Measurements from ENCODE around the gene TBC1D5.

Gene TBC1D5

DNA sequence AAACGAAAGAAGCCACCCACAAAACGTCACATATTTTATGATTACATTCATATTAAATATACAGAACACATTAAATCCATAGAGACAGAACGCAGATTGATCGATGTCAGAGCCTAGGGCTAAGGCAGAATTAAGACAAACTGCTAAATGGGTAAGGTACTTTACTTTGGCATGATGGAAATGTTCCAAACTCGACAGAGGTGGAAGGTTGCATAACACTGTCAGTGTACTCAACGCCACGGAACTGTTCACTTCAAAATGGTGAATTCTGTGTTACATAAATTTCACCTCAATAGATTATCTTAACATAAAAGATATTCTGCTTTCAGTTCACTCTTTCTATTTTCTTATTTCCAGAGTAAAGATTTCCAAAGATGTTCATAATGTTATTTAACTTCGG lies 158.4 kb downstream of the TBC1D5 start:
- no peak for DNase-seq

- DNase-seq, result no peak
Observed at GRCh38 chr3:17583530-17583929, 158.9 kb downstream of the TBC1D5 start.

GRCh38 chr3:17581421-17582080 lies 160.9 kb downstream of the TBC1D5 start:
- DNase-seq, result no peak

DNA sequence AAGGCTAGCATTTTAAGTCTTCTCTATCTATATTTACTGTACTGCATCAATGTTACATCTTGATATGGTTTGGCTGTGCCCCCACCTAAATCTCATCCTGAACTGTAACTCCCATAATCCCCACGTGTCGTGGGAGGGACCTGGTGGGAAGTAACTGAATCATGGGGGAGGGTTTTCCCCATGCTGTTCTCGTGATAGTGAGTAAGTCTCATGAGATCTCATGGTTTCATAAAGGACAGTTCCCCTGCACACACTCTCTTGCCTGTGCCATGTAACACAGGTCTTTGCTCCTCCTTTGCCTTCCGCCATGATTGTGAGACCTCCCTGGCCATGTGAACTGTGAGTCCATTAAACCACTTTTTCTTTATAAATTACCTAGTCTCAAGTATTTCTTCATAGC lies 161.5 kb downstream of the TBC1D5 start:
- DNase-seq, result no peak

GRCh38 chr3:17579289-17580031 lies 163.0 kb downstream of the TBC1D5 start:
- no peak for DNase-seq

DNA sequence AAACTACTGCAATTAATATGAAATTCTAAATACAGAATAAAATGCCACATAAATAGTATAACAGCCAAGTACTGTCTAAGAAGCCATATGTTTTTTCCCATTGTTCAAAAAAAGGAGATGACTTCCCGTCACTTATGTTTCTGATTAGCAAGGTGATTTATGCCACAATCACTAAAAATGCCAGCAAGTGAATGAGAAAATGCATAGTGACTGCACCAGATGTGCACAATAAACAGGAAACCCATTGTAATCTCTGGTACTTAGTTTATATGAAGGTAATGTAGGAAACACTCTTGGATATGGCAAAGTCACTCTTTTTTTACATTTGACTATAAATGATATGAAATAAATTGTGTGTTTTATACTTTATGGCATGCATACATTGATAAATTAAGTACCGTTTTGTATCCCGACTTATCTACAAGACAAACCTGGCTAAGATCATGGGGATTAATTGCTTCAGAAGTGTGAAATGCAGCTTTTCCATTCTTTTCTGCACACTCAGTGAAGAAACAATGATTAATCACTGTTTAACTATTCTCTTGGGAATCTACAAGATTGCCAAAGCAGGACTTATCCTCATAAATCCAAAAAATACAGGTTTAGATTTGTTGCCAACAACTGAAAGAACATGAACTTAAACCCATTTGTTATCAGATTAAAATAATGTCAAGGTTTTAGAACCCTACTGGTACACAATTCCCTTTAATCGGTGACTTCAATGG lies 164.5 kb downstream of the TBC1D5 start:
- DNase-seq, result no peak

DNA sequence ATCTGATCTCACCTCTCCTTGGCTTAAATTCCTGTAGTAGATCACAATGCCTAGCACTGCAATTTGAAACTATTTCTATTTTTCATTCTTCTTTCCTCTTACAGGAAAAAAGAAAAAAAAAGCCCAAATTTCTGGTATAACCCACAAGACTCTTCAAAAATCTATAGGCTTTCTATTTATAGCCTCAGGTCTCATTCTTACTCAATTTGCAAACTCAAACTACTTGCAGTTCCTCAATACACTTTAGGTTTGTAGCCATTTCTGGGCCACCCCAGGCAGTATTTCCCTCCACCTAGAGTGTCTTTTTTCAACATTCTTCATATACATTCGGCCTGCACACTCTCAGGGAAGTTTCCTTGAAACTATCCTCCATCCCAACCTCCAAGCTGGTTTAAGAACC lies 169.0 kb downstream of the TBC1D5 start:
- DNase-seq, result no peak

DNA sequence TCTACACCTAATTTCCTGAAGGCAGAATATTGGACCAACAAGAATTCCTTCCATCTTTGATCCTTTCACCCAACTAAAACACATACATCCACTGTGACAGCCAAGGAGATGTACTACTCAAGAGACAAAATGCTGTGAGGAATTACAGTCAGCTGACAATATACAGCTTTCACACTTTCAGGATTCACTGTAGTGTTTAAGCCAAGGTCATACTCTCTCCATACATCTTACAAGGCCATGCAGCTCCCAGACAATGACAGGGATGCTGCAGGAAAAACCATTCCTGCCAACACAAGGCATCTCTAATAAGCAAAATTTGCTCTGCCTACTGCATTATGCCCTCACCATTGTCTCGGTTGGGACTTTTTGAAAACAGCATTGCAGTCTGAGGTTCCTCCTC lies 170.7 kb downstream of the TBC1D5 start:
- no peak for DNase-seq

DNA sequence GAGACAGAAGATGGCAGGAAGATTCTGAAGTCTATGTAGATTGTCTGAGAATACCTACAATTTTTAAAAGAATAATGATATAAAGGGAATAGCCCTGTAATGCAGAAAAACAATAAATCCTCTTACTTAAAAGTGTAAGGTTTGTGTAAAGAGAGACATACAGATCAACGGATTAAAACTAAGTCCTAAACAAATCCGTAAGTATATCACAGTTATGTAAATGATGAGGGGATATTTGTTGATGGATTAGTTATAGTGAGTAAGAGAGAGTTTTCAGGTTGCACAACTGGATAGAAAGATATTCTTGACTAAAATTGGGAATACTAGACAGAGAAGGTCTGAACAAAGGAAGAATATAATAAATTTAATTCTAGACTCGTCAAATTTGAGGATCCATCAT lies 179.6 kb downstream of the TBC1D5 start:
- no peak for DNase-seq

DNA sequence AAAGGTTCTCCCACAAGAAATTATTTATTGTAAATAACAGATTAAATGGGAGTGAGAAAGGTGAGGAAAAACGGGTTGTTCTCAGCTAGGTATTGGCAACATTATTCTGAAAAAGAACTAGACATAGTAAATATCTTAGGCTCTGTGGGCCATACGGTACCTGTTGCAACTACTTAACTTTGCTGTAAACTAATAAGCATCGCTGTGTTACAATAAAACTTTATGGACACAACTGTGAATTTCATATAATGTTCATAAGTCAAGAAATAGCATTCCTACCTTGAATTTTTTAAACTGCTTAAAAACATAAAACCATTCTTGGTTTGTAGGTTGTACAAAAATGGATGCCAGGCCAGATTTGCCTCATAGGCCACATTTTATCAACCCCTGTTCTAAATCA lies 183.9 kb downstream of the TBC1D5 start:
- no peak for DNase-seq

DNA sequence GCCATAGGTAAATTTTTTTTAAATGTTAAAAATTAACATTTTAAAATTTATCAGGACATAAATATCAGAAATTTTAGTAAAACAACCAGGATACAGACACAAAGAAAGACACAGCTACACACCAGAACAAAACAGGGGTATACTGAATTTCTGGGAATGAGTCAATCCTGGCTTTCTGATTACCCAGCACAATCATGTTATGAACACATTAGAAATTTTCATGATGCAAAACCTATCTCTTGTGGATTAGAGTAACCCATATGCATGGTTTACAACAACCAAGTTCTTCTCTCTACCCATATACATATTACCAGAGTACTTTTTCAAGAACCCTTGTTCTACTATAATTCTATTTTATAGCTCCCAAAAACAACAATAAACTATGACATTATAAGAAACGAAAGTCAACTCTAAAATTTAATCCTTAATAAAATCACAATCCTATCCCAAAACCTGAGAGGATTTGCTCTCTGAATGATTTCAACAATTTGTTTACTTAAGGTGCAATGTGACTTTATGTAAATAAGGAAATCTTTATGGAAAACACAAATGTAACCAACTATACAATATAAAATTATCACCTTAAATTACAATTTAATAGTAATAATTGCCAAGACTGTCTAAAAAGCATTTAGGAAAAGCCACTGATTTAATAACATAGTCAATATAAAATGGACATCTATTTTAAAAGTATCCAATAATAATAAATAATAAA lies 184.5 kb downstream of the TBC1D5 start:
- no peak for DNase-seq

DNA sequence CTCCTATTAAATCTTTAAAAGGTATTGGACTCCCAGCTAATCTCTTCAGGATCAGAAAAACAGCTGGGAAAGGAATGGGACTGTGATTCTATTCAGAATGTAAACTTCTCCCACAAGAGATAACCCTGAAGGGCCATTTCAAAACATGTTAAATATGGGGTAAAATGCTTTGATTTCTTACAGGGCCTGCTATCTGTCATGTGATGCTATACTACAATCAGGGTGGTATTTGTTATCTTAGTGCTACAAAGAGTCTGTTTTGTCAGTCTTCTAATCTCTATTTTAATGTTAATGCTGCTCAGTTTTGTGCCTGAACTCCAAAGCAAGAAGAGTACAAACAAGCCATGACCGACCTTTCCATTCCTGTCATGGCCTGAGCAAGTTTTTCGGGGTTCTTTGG lies 186.9 kb downstream of the TBC1D5 start:
- DNase-seq, result no peak

- no peak for DNase-seq
Observed at GRCh38 chr3:17554078-17554477, 188.4 kb downstream of the TBC1D5 start.

GRCh38 chr3:17553080-17553479 lies 189.4 kb downstream of the TBC1D5 start:
- no peak for DNase-seq

GRCh38 chr3:17552351-17552750 lies 190.1 kb downstream of the TBC1D5 start:
- DNase-seq, result no peak

- DNase-seq, result no peak
Observed at GRCh38 chr3:17551895-17552294, 190.5 kb downstream of the TBC1D5 start.

GRCh38 chr3:17551333-17551732 lies 191.1 kb downstream of the TBC1D5 start:
- DNase-seq, result no peak

GRCh38 chr3:17550624-17551023 lies 191.8 kb downstream of the TBC1D5 start:
- DNase-seq, result no peak

DNA sequence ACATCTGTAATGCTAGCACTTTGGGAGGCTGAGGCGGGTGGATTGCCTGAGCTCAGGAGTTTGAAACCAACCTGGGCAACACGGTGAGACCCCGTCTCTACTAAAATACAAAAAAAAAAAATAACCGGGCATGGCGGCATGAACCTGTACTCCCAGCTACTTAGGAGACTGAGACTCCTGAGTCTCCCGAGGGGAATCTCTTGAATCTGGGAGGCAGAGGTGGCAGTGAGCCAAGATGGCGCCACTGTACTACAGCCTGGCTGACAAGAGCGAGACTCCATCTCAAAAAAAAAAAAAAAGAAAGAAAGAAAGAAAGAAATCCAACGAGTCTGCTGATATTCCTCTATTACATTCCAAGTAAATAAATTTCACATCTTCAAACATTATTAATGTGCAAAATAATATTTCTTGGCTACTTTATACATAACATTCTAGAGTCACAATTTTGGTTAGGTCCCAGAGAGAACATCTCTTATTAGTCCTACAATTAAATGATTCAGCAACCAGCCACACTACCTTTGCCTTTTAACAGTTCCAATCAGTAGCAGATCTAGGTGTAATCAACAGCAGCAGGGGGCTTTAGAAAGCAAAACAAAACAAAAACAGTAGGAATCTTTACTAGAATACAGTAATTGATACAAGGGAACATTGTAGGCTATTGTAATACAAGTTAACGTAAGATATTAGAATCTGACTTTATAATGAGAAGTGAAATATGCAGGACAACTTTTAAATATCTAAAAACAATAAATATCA lies 195.8 kb downstream of the TBC1D5 start:
- no peak for DNase-seq

DNA sequence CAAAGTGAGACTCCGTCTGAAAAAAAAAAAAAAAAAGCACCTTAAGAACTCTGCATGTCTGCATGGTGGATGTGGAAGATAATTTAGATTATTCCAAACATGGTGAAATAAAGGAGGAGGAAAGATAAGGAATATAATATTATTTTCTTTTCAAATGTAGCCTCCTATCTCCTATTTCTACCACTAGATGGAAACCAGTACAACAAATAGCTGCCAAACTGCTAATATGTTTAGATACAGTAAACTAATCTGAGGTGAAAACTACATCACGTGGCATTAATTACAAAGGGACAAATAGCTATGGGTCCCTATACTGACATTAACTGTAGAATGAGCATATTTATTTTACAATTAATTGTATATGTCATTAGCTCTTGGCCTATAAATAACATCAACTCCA lies 197.8 kb downstream of the TBC1D5 start:
- no peak for DNase-seq

GRCh38 chr3:17542591-17542990 lies 199.8 kb downstream of the TBC1D5 start:
- DNase-seq, result no peak

- no peak for DNase-seq
Observed at GRCh38 chr3:17539436-17539835, 203.0 kb downstream of the TBC1D5 start.

GRCh38 chr3:17535274-17535673 lies 207.2 kb downstream of the TBC1D5 start:
- no peak for DNase-seq

All from SHP77 (cell line).